Progenitor cell of endocrine pancreas (in vitro differentiated cells): ENCODE measurements around the gene RAB11FIP3. TPM values are rescaled to one million over a fixed set of nuclear protein-coding genes. Genes with fewer than 3 reads are reported as not detected.

Experiments
- DNase-seq: peaks from one replicate; pipeline ENCODE4 v3.0.0; 2021; ENCODE audit warnings: low spot score; ENCODE audit not compliant: unreplicated experiment
- H3K27ac Mint-ChIP-seq: 2 replicates; pipeline ENCODE4 v1.8.0; 2021; ENCODE audit warnings: mild to moderate bottlenecking, moderate library complexity, mixed read lengths
- H3K27me3 Mint-ChIP-seq: 2 replicates; pipeline ENCODE4 v1.8.0; 2021; ENCODE audit warnings: mixed read lengths
- H3K36me3 Mint-ChIP-seq: 2 replicates; pipeline ENCODE4 v1.8.0; 2022; ENCODE audit warnings: mixed read lengths; ENCODE audit not compliant: insufficient read depth
- H3K4me1 Mint-ChIP-seq: 2 replicates; pipeline ENCODE4 v1.8.0; 2021; ENCODE audit warnings: low read depth, mixed read lengths
- H3K4me3 Mint-ChIP-seq: 2 replicates; pipeline ENCODE4 v1.8.0; 2021; ENCODE audit warnings: low read depth, mild to moderate bottlenecking, moderate library complexity, mixed read lengths
- H3K9me3 Mint-ChIP-seq: 2 replicates; pipeline ENCODE4 v1.8.0; 2021; ENCODE audit warnings: low read depth, mixed read lengths
- CTCF ChIP-seq: fragments of 200-600 bp; sonication (generic); IDR thresholded peaks from one replicate; pipeline ENCODE4 v1.5.0; 2021; ENCODE audit warnings: antibody characterized with exemption, mild to moderate bottlenecking; ENCODE audit not compliant: unreplicated experiment
- total RNA-seq: library from RNA; stranded (reverse); gene quantifications from 2 replicates; pipeline ENCODE4 v1.2.1, GENCODE V29; 2021

The RAB11FIP3 gene
- total RNA-seq, 1 donor from 2014 or later: 97.9 TPM

- no peak for TF ChIP-seq CTCF
- H3K9me3 Mint-ChIP-seq: no peaks in the 10 kb centered on the region
- peaks cover 12% of the 10 kb centered on the region for H3K36me3 Mint-ChIP-seq
- H3K4me3 Mint-ChIP-seq: no peak overlapping the region
- H3K4me1 Mint-ChIP-seq: peaks cover 2% of the 10 kb centered on the region
- H3K27ac Mint-ChIP-seq: no peak overlapping the region
- DNase-seq: no peak
- H3K27me3 Mint-ChIP-seq: no peaks in the 10 kb centered on the region
Observed at GRCh38 chr16:516301-516700, 90.9 kb downstream of the RAB11FIP3 start.

- Mint-ChIP-seq H3K4me3 (no peak overlapping the region), H3K9me3 (no peaks in the 10 kb centered on the region), H3K4me1 (no peaks in the 10 kb centered on the region), H3K27ac (no peak overlapping the region), H3K27me3 (no peaks in the 10 kb centered on the region), H3K36me3 (peaks cover 8% of the 10 kb centered on the region)
- no peak for DNase-seq
- no peak for TF ChIP-seq CTCF
Observed at GRCh38 chr16:518858-519257, 93.4 kb downstream of the RAB11FIP3 start.

GRCh38 chr16:519425-519824, 94.0 kb downstream of the RAB11FIP3 start:
- no peaks in the 10 kb centered on the region for H3K4me1 Mint-ChIP-seq
- H3K4me3 Mint-ChIP-seq: no peak overlapping the region
- H3K27ac Mint-ChIP-seq: peak overlapping the region; percentile 71
- H3K36me3 Mint-ChIP-seq: peaks cover 6% of the 10 kb centered on the region
- no peak for DNase-seq
- no peaks in the 10 kb centered on the region for H3K27me3 Mint-ChIP-seq
- TF ChIP-seq CTCF: no peak
- H3K9me3 Mint-ChIP-seq: no peaks in the 10 kb centered on the region

- no peaks in the 10 kb centered on the region for H3K27me3 Mint-ChIP-seq
Observed at GRCh38 chr16:519841-520687, 94.6 kb downstream of the RAB11FIP3 start.

GRCh38 chr16:520847-521246, 95.4 kb downstream of the RAB11FIP3 start:
- H3K9me3 Mint-ChIP-seq: no peaks in the 10 kb centered on the region
- no peaks in the 10 kb centered on the region for H3K27me3 Mint-ChIP-seq
- DNase-seq: no peak
- H3K4me3 Mint-ChIP-seq: no peak overlapping the region
- peaks cover 6% of the 10 kb centered on the region for H3K4me1 Mint-ChIP-seq
- H3K27ac Mint-ChIP-seq: no peak overlapping the region
- no peak for TF ChIP-seq CTCF
- H3K36me3 Mint-ChIP-seq: peaks cover 6% of the 10 kb centered on the region

More at GRCh38 chr16:519841-520687, 94.6 kb downstream of the RAB11FIP3 start:
- DNase-seq: no peak
- Mint-ChIP-seq H3K4me3 (no peak overlapping the region), H3K4me1 (no peaks in the 10 kb centered on the region), H3K36me3 (peaks cover 4% of the 10 kb centered on the region), H3K27ac (no peak overlapping the region), H3K9me3 (no peaks in the 10 kb centered on the region)
- TF ChIP-seq CTCF: no peak
